GM21515 (cell line): ENCODE data around the gene AGBL4.

Experiments used
- ATAC-seq: cut with Tn5 transposase; IDR thresholded peaks from one replicate; pipeline ENCODE4 v1.9.1; 2021; ENCODE audit not compliant: unreplicated experiment

Gene AGBL4

GRCh38 chr1:48741380-48741779, 1282.4 kb downstream of the AGBL4 start:
- no peak for ATAC-seq

- ATAC-seq = no peak
These were observed 1283.1 kb downstream of the AGBL4 start for GRCh38 chr1:48740621-48741020.

GRCh38 chr1:48739091-48739490, 1284.7 kb downstream of the AGBL4 start:
- ATAC-seq = no peak

- no peak for ATAC-seq
These were observed 1285.4 kb downstream of the AGBL4 start for GRCh38 chr1:48738356-48738755.

- no peak for ATAC-seq
These were observed 1288.0 kb downstream of the AGBL4 start for GRCh38 chr1:48735796-48736195.

- peak; percentile 72 for ATAC-seq
These were observed 1293.4 kb downstream of the AGBL4 start for GRCh38 chr1:48730164-48730910.

GRCh38 chr1:48728584-48728983, 1295.2 kb downstream of the AGBL4 start:
- ATAC-seq = no peak

GRCh38 chr1:48726557-48727215, 1297.1 kb downstream of the AGBL4 start:
- no peak for ATAC-seq

GRCh38 chr1:48726139-48726538, 1297.6 kb downstream of the AGBL4 start:
- no peak for ATAC-seq

GRCh38 chr1:48725341-48726046, 1298.3 kb downstream of the AGBL4 start:
- no peak for ATAC-seq

- no peak for ATAC-seq
These were observed 1302.8 kb downstream of the AGBL4 start for GRCh38 chr1:48720929-48721328.

GRCh38 chr1:48718705-48719104, 1305.0 kb downstream of the AGBL4 start:
- ATAC-seq = no peak

- ATAC-seq = no peak
These were observed 1305.6 kb downstream of the AGBL4 start for GRCh38 chr1:48718116-48718630.

- no peak for ATAC-seq
These were observed 1306.7 kb downstream of the AGBL4 start for GRCh38 chr1:48717082-48717481.

- no peak for ATAC-seq
These were observed 1307.8 kb downstream of the AGBL4 start for GRCh38 chr1:48715921-48716320.

- ATAC-seq = no peak
These were observed 1312.8 kb downstream of the AGBL4 start for GRCh38 chr1:48710915-48711314.

- ATAC-seq = no peak
These were observed 1313.4 kb downstream of the AGBL4 start for GRCh38 chr1:48710318-48710717.

- ATAC-seq = no peak
These were observed 1319.0 kb downstream of the AGBL4 start for GRCh38 chr1:48704736-48705135.

GRCh38 chr1:48701445-48701844, 1322.3 kb downstream of the AGBL4 start:
- ATAC-seq = no peak

GRCh38 chr1:48697066-48697707, 1326.6 kb downstream of the AGBL4 start:
- ATAC-seq = peak; percentile 71

GRCh38 chr1:48695161-48695560, 1328.6 kb downstream of the AGBL4 start:
- no peak for ATAC-seq
